Measurements from ENCODE around the gene PRPF38A. TPM values are rescaled to one million over a fixed set of nuclear protein-coding genes. Genes with fewer than 3 reads are reported as not detected.

Gene PRPF38A
- total and polyA plus RNA-seq, 4 donors = 13.6 to 37.9 (median 27.6) TPM

DNA sequence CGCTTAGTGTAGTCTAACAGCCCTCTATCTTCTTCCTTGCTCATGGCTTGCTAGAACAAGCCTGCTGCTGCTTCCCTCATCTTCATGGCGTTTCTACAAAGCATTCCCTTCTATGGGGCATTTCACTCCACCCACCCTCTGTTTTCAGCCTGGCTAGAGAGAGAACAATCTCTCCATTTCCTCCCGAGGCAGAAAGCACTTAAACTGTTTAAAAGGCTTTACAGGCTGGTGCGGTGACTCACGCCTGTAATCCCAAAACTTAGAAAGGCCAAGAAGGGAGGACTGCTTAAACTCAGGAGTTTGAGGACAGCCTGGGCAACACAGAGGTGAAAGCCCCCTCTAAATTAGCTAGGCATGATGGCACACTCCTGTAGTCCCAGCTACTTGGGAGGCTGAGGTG lies 17.9 kb upstream of the PRPF38A start:
- 90 to 98% methylated on average over 5 of the region's 5 CpGs for WGBS, 2 donors
- H3K27ac ChIP-seq (ENCODE audit: low read depth in 1 of 2, low read length in 1 of 2) = no peak overlapping the region
- no peak overlapping the region for H3K4me3 ChIP-seq
- no peak overlapping the region for H3K9ac ChIP-seq (ENCODE audit: insufficient read depth in 1 of 2, low read length in 2 of 2)
- TF ChIP-seq, protein P1, sequence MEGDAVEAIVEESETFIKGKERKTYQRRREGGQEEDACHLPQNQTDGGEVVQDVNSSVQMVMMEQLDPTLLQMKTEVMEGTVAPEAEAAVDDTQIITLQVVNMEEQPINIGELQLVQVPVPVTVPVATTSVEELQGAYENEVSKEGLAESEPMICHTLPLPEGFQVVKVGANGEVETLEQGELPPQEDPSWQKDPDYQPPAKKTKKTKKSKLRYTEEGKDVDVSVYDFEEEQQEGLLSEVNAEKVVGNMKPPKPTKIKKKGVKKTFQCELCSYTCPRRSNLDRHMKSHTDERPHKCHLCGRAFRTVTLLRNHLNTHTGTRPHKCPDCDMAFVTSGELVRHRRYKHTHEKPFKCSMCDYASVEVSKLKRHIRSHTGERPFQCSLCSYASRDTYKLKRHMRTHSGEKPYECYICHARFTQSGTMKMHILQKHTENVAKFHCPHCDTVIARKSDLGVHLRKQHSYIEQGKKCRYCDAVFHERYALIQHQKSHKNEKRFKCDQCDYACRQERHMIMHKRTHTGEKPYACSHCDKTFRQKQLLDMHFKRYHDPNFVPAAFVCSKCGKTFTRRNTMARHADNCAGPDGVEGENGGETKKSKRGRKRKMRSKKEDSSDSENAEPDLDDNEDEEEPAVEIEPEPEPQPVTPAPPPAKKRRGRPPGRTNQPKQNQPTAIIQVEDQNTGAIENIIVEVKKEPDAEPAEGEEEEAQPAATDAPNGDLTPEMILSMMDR (IDR thresholded peaks at IDR 0.05; ENCODE audit: control extremely low read depth, extremely low read depth) = no peak
- DNase-seq (no peak), ATAC-seq (ENCODE audit: insufficient read depth, low FRiP score) (no peak)
- no peaks in the 10 kb centered on the region for H3K4me1 ChIP-seq (ENCODE audit: control insufficient read depth in 5 of 5, insufficient read depth in 5 of 5, low read length in 5 of 5)
- peaks cover 0 to 11% (median 4%) of the 10 kb centered on the region in 4 donors for H3K36me3 ChIP-seq (ENCODE audit: control insufficient read depth in 4 of 4, insufficient read depth in 4 of 4, low read length in 4 of 4)
- no peaks in the 10 kb centered on the region for H3K27me3 ChIP-seq (ENCODE audit: control insufficient read depth in 3 of 3, insufficient read depth in 3 of 3, low read length in 2 of 3)
- no peaks in the 10 kb centered on the region for H3K9me3 ChIP-seq (ENCODE audit: control insufficient read depth in 4 of 4, insufficient read depth in 3 of 4, low read length in 3 of 4)

DNA sequence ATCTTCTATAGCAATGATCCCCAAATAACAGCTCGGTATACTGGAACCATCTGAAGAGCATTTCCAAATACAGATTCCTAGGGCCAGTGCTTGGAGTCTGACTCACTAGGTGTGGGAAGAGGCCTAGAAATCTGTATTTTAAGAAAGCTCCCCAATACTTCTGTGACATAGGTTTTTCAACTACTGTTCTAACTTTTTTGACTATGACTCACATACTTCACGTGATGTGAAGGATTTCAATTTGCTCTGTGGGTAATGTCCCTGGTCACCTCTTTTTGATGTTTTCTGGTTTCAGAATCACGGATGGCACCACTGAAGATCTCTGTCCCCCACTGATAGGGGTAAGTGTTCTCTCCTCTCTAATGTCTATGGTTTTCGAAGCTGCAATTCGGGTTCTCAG lies 11.2 kb upstream of the PRPF38A start:
- H3K36me3 ChIP-seq (ENCODE audit: control insufficient read depth in 4 of 4, insufficient read depth in 4 of 4, low read length in 4 of 4) = peaks cover 0 to 2% (median 0%) of the 10 kb centered on the region in 4 donors
- no peaks in the 10 kb centered on the region for H3K9me3 ChIP-seq (ENCODE audit: control insufficient read depth in 4 of 4, insufficient read depth in 3 of 4, low read length in 3 of 4)
- no peak for ATAC-seq (ENCODE audit: insufficient read depth, low FRiP score)
- DNase-seq = no peak
- TF ChIP-seq, protein P1 (IDR thresholded peaks at IDR 0.05; ENCODE audit: control extremely low read depth, extremely low read depth) = no peak
- H3K27me3 ChIP-seq (ENCODE audit: control insufficient read depth in 3 of 3, insufficient read depth in 3 of 3, low read length in 2 of 3) = no peaks in the 10 kb centered on the region
- no peak overlapping the region for H3K27ac ChIP-seq (ENCODE audit: low read depth in 1 of 2, low read length in 1 of 2)
- H3K4me3 ChIP-seq = no peak overlapping the region
- no peaks in the 10 kb centered on the region for H3K4me1 ChIP-seq (ENCODE audit: control insufficient read depth in 5 of 5, insufficient read depth in 5 of 5, low read length in 5 of 5)
- WGBS, 2 donors = 96 to 97% methylated on average over 5 of the region's 5 CpGs
- H3K9ac ChIP-seq (ENCODE audit: insufficient read depth in 1 of 2, low read length in 2 of 2) = no peak overlapping the region

DNA sequence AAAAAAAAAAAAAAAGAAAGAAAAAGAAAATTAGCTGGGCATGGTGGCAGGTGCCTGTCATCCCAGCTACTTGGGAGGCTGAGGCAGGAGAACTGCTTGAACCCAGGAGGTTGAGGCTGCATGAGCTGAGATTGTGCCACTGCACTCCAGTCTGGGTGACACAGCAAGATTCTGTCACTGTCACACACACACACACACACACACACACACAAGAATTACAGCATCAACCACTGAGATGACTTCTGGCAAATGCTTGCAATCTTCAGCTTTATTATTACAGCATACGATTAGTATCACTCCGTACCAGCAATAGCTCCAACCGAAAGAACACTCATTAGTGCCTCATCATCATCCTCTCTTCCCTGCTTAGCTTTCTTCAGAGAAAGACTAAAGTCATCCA lies 4.8 kb upstream of the PRPF38A start:
- Histone ChIP-seq H3K9ac (ENCODE audit: insufficient read depth in 1 of 2, low read length in 2 of 2) (no peak overlapping the region), H3K27me3 (ENCODE audit: control insufficient read depth in 3 of 3, insufficient read depth in 3 of 3, low read length in 2 of 3) (no peaks in the 10 kb centered on the region), H3K9me3 (ENCODE audit: control insufficient read depth in 4 of 4, insufficient read depth in 3 of 4, low read length in 3 of 4) (no peaks in the 10 kb centered on the region), H3K4me3 (no peak overlapping the region), H3K36me3 (ENCODE audit: control insufficient read depth in 4 of 4, insufficient read depth in 4 of 4, low read length in 4 of 4) (peaks cover 0 to 2% (median 0%) of the 10 kb centered on the region in 4 donors), H3K27ac (ENCODE audit: low read depth in 1 of 2, low read length in 1 of 2) (no peak overlapping the region), H3K4me1 (ENCODE audit: control insufficient read depth in 5 of 5, insufficient read depth in 5 of 5, low read length in 5 of 5) (peaks cover 0 to 7% (median 0%) of the 10 kb centered on the region in 5 donors)
- no peak for DNase-seq
- TF ChIP-seq, protein P1 (IDR thresholded peaks at IDR 0.05; ENCODE audit: control extremely low read depth, extremely low read depth) = no peak
- WGBS, 2 donors = 86 to 97% methylated on average over 3 of the region's 3 CpGs
- ATAC-seq (ENCODE audit: insufficient read depth, low FRiP score) = no peak

DNA sequence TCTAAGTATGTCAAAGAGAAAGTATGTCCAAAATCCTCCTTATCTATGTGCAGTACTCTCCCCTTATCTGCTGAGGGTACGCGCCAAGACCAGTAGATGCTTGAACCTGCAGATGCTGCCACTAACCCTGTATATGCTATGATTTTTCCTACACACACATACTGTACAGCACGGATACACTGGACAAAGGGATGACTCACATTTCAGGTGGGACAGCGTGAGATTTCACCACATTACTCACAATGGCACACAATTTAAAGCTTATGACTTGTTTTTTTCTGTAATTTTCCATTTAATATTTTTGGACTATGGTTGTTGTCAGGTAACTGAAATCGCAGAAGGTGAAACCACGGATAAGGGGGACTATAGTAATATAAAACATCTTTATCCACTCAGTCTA lies 4.3 kb upstream of the PRPF38A start:
- ATAC-seq (ENCODE audit: insufficient read depth, low FRiP score) (no peak), DNase-seq (no peak)
- WGBS, 2 donors = 91 to 95% methylated on average over 6 of the region's 6 CpGs
- H3K9me3 ChIP-seq (ENCODE audit: control insufficient read depth in 4 of 4, insufficient read depth in 3 of 4, low read length in 3 of 4) = no peaks in the 10 kb centered on the region
- H3K4me1 ChIP-seq (ENCODE audit: control insufficient read depth in 5 of 5, insufficient read depth in 5 of 5, low read length in 5 of 5) = peaks cover 0 to 9% (median 0%) of the 10 kb centered on the region in 5 donors
- no peak overlapping the region for H3K4me3 ChIP-seq
- TF ChIP-seq, protein P1 (IDR thresholded peaks at IDR 0.05; ENCODE audit: control extremely low read depth, extremely low read depth) = no peak
- peaks cover 0 to 4% (median 0%) of the 10 kb centered on the region in 4 donors for H3K36me3 ChIP-seq (ENCODE audit: control insufficient read depth in 4 of 4, insufficient read depth in 4 of 4, low read length in 4 of 4)
- H3K27ac ChIP-seq (ENCODE audit: low read depth in 1 of 2, low read length in 1 of 2) = no peak overlapping the region
- no peaks in the 10 kb centered on the region for H3K27me3 ChIP-seq (ENCODE audit: control insufficient read depth in 3 of 3, insufficient read depth in 3 of 3, low read length in 2 of 3)
- H3K9ac ChIP-seq (ENCODE audit: insufficient read depth in 1 of 2, low read length in 2 of 2) = no peak overlapping the region
